SK-N-SH treated with all-trans-retinoic acid at 6 μM for 48 hours (cell line): ENCODE measurements around the gene MAP3K12.

Experiments used
- ATAC-seq: fragments of 200-7000 bp; cut with Tn5 transposase; 3 replicates; pipeline ENCODE4 v1.9.1; 2020; ENCODE audit warnings: mild to moderate bottlenecking, moderate library complexity
- ARNTL ChIP-seq: fragments of 450-650 bp; formaldehyde crosslinking; IDR thresholded peaks from 2 replicates; pipeline ENCODE4 v1.5.0; 2020; ENCODE audit warnings: low read depth, mild to moderate bottlenecking, moderate library complexity, borderline replicate concordance
- BACH2 ChIP-seq: fragments of 250-450 bp; sonication (Bioruptor Pico); IDR thresholded peaks from 2 replicates; pipeline ENCODE4 v1.9.0; 2021; ENCODE audit warnings: mild to moderate bottlenecking, borderline replicate concordance
- CSDC2 ChIP-seq: fragments of 250-450 bp; sonication (Bioruptor Pico); IDR thresholded peaks from 2 replicates; pipeline ENCODE4 v1.5.0; 2020; ENCODE audit warnings: mild to moderate bottlenecking, moderate library complexity
- ESRRG ChIP-seq: fragments of 250-450 bp; sonication (Bioruptor Pico); IDR thresholded peaks from 2 replicates; pipeline ENCODE4 v1.6.1; 2021; ENCODE audit warnings: mild to moderate bottlenecking
- GLIS3 ChIP-seq: fragments of 250-450 bp; sonication (Bioruptor Pico); IDR thresholded peaks from 2 replicates; pipeline ENCODE4 v1.5.0; 2020; ENCODE audit warnings: mild to moderate bottlenecking, moderate library complexity
- ISL1 ChIP-seq: fragments of 250-450 bp; sonication (Bioruptor Pico); IDR thresholded peaks from 2 replicates; pipeline ENCODE4 v2.1.2; 2022; ENCODE audit warnings: mild to moderate bottlenecking, moderate library complexity
- OSR1 ChIP-seq: fragments of 250-450 bp; sonication (Bioruptor Pico); IDR thresholded peaks from 2 replicates; pipeline ENCODE4 v1.8.0; 2022; ENCODE audit warnings: moderate library complexity, mild to moderate bottlenecking, inconsistent platforms
- PPARA ChIP-seq: fragments of 250-450 bp; sonication (Bioruptor Pico); IDR thresholded peaks from 2 replicates; pipeline ENCODE4 v1.5.0; 2020; ENCODE audit warnings: mild to moderate bottlenecking, borderline replicate concordance
- RARB ChIP-seq: fragments of 250-450 bp; sonication (Bioruptor Pico); IDR thresholded peaks from 2 replicates; pipeline ENCODE4 v1.8.0; 2021; ENCODE audit warnings: mild to moderate bottlenecking, moderate library complexity
- SNAI2 ChIP-seq: fragments of 250-450 bp; sonication (Bioruptor Pico); IDR thresholded peaks from 2 replicates; pipeline ENCODE4 v1.5.0; 2020; ENCODE audit warnings: mild to moderate bottlenecking, moderate library complexity
- TCF4 ChIP-seq: fragments of 250-450 bp; sonication (Bioruptor Pico); IDR thresholded peaks from 2 replicates; pipeline ENCODE4 v1.8.0; 2021; ENCODE audit warnings: mild to moderate bottlenecking, moderate library complexity, borderline replicate concordance
- ZC3H10 ChIP-seq: fragments of 250-450 bp; sonication (Bioruptor Pico); IDR thresholded peaks from 2 replicates; pipeline ENCODE4 v1.5.1; 2021; ENCODE audit warnings: mild to moderate bottlenecking, moderate library complexity
- ZFP3 ChIP-seq: fragments of 250-450 bp; sonication (Bioruptor Pico); IDR thresholded peaks from 2 replicates; pipeline ENCODE4 v1.5.0; 2020; ENCODE audit warnings: mild to moderate bottlenecking, moderate library complexity
- ZNF565 ChIP-seq: fragments of 450-650 bp; formaldehyde crosslinking; conservative IDR thresholded peaks from 2 replicates; pipeline ENCODE4 v1.5.0; 2020; ENCODE audit warnings: low read depth, mild to moderate bottlenecking, moderate library complexity
- ZNF70 ChIP-seq: fragments of 450-650 bp; formaldehyde crosslinking; IDR thresholded peaks from 2 replicates; pipeline ENCODE4 v1.5.0; 2020; ENCODE audit warnings: mild to moderate bottlenecking, moderate library complexity
- TF ChIP-seq, protein P1 (sequence below): fragments of 250-450 bp; sonication (Bioruptor Pico); IDR thresholded peaks from 2 replicates; pipeline ENCODE4 v1.8.0; 2021; ENCODE audit warnings: low read depth, mild to moderate bottlenecking, moderate library complexity, borderline replicate concordance
- TF ChIP-seq, protein P2 (sequence below): fragments of 250-450 bp; sonication (Bioruptor Pico); IDR thresholded peaks from 2 replicates; pipeline ENCODE4 v1.5.1; 2020; ENCODE audit warnings: low read depth, mild to moderate bottlenecking, moderate library complexity
- TF ChIP-seq, protein P3 (sequence below): fragments of 250-450 bp; sonication (Bioruptor Pico); IDR thresholded peaks from 2 replicates; pipeline ENCODE4 v1.8.0; 2020; ENCODE audit warnings: mild to moderate bottlenecking, moderate library complexity, borderline replicate concordance
- TF ChIP-seq, protein P4 (sequence below): fragments of 250-450 bp; sonication (Bioruptor Pico); IDR thresholded peaks from 2 replicates; pipeline ENCODE4 v1.5.0; 2020; ENCODE audit warnings: mild to moderate bottlenecking, moderate library complexity

Gene MAP3K12

DNA sequence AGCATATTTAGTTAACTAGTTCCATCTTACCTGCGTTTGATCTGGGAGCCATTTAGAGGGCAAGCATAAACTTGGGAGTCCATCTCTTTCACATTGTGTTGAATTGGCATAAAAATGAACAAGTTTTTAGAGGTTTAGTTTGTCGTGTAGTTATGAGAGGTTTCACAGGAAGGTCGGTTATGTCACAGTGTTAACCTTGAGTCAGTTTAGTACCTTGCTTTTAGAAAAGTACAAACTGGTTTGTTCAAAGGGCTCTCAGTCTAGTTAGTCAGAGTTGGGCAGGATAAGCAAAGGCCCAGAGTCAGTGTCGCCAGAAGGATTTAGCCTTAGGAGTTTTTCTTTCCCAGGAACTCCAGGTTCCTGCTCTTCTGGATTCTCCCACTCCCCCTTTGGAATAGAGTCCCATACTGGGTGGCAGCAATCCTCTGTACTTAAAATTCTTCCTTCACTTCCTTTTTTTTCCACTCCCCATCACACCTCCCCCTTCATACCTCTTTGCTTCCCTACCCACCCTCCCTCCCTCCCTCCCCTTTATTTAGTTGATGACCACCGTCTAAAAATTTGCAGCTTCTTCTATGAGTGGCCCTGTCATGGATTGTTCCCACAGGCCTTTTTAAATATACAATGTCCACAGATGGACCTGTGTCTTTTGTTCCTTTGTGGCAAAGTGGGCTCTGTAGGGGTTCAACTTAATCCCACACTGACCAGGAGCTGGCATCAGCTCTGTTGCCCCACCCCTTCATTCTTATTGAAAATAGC, 35.3 kb downstream of the MAP3K12 start:
- no peak for ATAC-seq
- TF ChIP-seq, protein P1, sequence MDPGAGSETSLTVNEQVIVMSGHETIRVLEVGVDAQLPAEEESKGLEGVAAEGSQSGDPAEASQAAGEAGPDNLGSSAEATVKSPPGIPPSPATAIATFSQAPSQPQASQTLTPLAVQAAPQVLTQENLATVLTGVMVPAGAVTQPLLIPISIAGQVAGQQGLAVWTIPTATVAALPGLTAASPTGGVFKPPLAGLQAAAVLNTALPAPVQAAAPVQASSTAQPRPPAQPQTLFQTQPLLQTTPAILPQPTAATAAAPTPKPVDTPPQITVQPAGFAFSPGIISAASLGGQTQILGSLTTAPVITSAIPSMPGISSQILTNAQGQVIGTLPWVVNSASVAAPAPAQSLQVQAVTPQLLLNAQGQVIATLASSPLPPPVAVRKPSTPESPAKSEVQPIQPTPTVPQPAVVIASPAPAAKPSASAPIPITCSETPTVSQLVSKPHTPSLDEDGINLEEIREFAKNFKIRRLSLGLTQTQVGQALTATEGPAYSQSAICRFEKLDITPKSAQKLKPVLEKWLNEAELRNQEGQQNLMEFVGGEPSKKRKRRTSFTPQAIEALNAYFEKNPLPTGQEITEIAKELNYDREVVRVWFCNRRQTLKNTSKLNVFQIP (CRISPR knock-in tag): no peak
- TF ChIP-seq BACH2 (CRISPR knock-in tag) (no peak), PPARA (CRISPR knock-in tag) (no peak), OSR1 (CRISPR knock-in tag) (no peak), GLIS3 (CRISPR knock-in tag) (no peak), ARNTL (CRISPR knock-in tag) (no peak), SNAI2 (no peak), ZNF70 (CRISPR knock-in tag) (no peak), ZC3H10 (CRISPR knock-in tag) (no peak), TCF4 (CRISPR knock-in tag) (no peak), ZNF565 (no peak)
- TF ChIP-seq, protein P2, sequence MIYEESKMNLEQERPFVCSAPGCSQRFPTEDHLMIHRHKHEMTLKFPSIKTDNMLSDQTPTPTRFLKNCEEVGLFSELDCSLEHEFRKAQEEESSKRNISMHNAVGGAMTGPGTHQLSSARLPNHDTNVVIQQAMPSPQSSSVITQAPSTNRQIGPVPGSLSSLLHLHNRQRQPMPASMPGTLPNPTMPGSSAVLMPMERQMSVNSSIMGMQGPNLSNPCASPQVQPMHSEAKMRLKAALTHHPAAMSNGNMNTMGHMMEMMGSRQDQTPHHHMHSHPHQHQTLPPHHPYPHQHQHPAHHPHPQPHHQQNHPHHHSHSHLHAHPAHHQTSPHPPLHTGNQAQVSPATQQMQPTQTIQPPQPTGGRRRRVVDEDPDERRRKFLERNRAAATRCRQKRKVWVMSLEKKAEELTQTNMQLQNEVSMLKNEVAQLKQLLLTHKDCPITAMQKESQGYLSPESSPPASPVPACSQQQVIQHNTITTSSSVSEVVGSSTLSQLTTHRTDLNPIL (CRISPR knock-in tag): no peak
- TF ChIP-seq, protein P3, sequence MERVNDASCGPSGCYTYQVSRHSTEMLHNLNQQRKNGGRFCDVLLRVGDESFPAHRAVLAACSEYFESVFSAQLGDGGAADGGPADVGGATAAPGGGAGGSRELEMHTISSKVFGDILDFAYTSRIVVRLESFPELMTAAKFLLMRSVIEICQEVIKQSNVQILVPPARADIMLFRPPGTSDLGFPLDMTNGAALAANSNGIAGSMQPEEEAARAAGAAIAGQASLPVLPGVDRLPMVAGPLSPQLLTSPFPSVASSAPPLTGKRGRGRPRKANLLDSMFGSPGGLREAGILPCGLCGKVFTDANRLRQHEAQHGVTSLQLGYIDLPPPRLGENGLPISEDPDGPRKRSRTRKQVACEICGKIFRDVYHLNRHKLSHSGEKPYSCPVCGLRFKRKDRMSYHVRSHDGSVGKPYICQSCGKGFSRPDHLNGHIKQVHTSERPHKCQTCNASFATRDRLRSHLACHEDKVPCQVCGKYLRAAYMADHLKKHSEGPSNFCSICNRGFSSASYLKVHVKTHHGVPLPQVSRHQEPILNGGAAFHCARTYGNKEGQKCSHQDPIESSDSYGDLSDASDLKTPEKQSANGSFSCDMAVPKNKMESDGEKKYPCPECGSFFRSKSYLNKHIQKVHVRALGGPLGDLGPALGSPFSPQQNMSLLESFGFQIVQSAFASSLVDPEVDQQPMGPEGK (CRISPR knock-in tag): no peak
- TF ChIP-seq, protein P4, sequence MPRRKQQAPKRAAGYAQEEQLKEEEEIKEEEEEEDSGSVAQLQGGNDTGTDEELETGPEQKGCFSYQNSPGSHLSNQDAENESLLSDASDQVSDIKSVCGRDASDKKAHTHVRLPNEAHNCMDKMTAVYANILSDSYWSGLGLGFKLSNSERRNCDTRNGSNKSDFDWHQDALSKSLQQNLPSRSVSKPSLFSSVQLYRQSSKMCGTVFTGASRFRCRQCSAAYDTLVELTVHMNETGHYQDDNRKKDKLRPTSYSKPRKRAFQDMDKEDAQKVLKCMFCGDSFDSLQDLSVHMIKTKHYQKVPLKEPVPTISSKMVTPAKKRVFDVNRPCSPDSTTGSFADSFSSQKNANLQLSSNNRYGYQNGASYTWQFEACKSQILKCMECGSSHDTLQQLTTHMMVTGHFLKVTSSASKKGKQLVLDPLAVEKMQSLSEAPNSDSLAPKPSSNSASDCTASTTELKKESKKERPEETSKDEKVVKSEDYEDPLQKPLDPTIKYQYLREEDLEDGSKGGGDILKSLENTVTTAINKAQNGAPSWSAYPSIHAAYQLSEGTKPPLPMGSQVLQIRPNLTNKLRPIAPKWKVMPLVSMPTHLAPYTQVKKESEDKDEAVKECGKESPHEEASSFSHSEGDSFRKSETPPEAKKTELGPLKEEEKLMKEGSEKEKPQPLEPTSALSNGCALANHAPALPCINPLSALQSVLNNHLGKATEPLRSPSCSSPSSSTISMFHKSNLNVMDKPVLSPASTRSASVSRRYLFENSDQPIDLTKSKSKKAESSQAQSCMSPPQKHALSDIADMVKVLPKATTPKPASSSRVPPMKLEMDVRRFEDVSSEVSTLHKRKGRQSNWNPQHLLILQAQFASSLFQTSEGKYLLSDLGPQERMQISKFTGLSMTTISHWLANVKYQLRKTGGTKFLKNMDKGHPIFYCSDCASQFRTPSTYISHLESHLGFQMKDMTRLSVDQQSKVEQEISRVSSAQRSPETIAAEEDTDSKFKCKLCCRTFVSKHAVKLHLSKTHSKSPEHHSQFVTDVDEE (CRISPR knock-in tag): no peak

DNA sequence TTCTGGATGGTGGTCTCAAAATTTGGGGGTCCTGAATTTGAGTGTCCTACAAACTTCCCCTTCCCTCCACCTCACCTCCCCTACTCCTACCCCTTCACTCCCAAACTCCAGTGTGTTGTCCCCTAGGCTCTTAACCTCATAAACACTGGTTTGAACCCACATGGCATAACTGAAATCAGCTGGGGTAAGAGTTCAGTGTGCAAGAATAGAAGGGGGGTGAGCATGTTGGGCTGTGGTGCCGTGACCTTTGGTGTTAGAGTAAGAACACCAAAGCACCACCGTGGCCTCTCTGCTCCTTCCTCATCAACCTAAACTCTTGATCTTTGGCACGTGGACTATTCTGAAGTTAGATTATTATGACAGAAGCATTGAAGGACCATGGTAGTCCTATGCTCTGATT, 36.3 kb downstream of the MAP3K12 start:
- ATAC-seq: no peak
- no peak for TF ChIP-seq RARB (CRISPR knock-in tag)
- TF ChIP-seq ZNF70 (CRISPR knock-in tag): no peak
- no peak for TF ChIP-seq PPARA (CRISPR knock-in tag)
- no peak for TF ChIP-seq ESRRG (CRISPR knock-in tag)
- no peak for TF ChIP-seq TCF4 (CRISPR knock-in tag)
- TF ChIP-seq CSDC2 (CRISPR knock-in tag): no peak
- TF ChIP-seq, protein P1 (CRISPR knock-in tag): no peak
- no peak for TF ChIP-seq ISL1 (CRISPR knock-in tag)
- TF ChIP-seq, protein P2 (CRISPR knock-in tag): no peak
- no peak for TF ChIP-seq ZFP3 (CRISPR knock-in tag)
